OCI-LY7 (cell line): ENCODE results near the gene CNP.

Source experiments
- EZH2phosphoT487 ChIP-seq: fragments of 200-600 bp; sonication (generic); IDR thresholded peaks from 2 replicates; pipeline ENCODE4 v1.6.1; 2018; ENCODE audit warnings: low read depth, borderline replicate concordance, mild to moderate bottlenecking, mixed run types, antibody characterized with exemption, low read length, moderate library complexity, mixed read lengths
- TF ChIP-seq, protein P1 (sequence below): fragments of 200-600 bp; sonication (generic); conservative IDR thresholded peaks from 2 replicates; pipeline ENCODE4 v1.5.1; 2014; ENCODE audit warnings: mild to moderate bottlenecking, antibody characterized with exemption, low read length, moderate library complexity, mixed read lengths

DNA sequence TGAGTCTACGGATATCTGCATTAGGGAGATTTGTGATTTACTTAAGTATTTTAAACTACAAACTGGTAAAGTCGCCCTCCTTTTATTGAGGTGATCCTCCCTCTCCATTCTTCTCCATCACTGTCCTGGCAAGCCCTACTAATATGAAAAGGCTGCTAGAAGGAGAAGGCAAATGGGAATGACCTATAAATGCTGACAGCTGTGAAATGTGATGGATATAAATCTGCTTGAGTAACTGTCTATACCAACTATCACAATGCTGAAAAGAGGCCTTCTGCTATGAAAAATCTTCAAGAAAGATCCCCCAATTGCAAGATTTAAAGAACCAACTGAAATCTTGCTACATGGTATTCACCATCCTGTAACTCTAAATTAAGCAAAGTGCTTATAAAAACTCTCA is 35.1 kb downstream of the CNP start:
- TF ChIP-seq, protein P1, sequence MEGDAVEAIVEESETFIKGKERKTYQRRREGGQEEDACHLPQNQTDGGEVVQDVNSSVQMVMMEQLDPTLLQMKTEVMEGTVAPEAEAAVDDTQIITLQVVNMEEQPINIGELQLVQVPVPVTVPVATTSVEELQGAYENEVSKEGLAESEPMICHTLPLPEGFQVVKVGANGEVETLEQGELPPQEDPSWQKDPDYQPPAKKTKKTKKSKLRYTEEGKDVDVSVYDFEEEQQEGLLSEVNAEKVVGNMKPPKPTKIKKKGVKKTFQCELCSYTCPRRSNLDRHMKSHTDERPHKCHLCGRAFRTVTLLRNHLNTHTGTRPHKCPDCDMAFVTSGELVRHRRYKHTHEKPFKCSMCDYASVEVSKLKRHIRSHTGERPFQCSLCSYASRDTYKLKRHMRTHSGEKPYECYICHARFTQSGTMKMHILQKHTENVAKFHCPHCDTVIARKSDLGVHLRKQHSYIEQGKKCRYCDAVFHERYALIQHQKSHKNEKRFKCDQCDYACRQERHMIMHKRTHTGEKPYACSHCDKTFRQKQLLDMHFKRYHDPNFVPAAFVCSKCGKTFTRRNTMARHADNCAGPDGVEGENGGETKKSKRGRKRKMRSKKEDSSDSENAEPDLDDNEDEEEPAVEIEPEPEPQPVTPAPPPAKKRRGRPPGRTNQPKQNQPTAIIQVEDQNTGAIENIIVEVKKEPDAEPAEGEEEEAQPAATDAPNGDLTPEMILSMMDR, result no peak
- TF ChIP-seq EZH2phosphoT487, result no peak
